ENCODE measurements around the gene FAM184B. TPM values are rescaled to one million over a fixed set of nuclear protein-coding genes. Genes with fewer than 3 reads are reported as not detected.

The FAM184B gene
- total RNA-seq, 1 experiment from 2014 or later: 0.09 TPM

- no peak for TF ChIP-seq CTCF (conservative IDR thresholded peaks at IDR 0.05)
- Histone ChIP-seq H3K79me2 (ENCODE audit: insufficient read depth, low read length) (no peaks in the 10 kb centered on the region), H2BK15ac (ENCODE audit: low read depth, low read length) (no peak overlapping the region), H2BK120ac (ENCODE audit: low read depth, low read length, poor library complexity, severe bottlenecking) (no peak overlapping the region), H3T11ph (ENCODE audit: low read length) (no peak overlapping the region), H3K23ac (ENCODE audit: insufficient read length, low read depth, low read length) (no peak overlapping the region), H3K4me1 (ENCODE audit: insufficient read depth, low read length) (peaks cover 3% of the 10 kb centered on the region; the same call in 1 of the 2 replicates), H3K23me2 (ENCODE audit: insufficient read length, low read depth, low read length, poor library complexity, severe bottlenecking) (no peaks in the 10 kb centered on the region), H3K4ac (ENCODE audit: low read depth, low read length) (no peak overlapping the region), H2AFZ (ENCODE audit: low read length) (no peak overlapping the region), H3K9ac (ENCODE audit: extremely low read depth, insufficient read length, low read length) (no peak overlapping the region), H3K27ac (ENCODE audit: insufficient read length, low read depth, low read length) (no peak overlapping the region), H2BK20ac (ENCODE audit: low read depth, low read length, poor library complexity, severe bottlenecking) (no peak overlapping the region), H3K79me1 (ENCODE audit: insufficient read depth, low read depth, low read length, poor library complexity, severe bottlenecking) (no peaks in the 10 kb centered on the region), H4K20me1 (ENCODE audit: control insufficient read depth, insufficient read depth, insufficient read length) (no peaks in the 10 kb centered on the region), H3K14ac (ENCODE audit: insufficient read depth, low read length) (no peak overlapping the region), H2BK12ac (ENCODE audit: insufficient read length, low read depth, low read length) (no peak overlapping the region), H2AK5ac (ENCODE audit: insufficient read length, low read length) (no peak overlapping the region), H4K5ac (ENCODE audit: insufficient read length, low read depth, low read length) (no peak overlapping the region), H4K8ac (replicated peaks; ENCODE audit: insufficient read length, low read depth, low read length) (no peak overlapping the region), H3K27me3 (ENCODE audit: insufficient read depth, low read length) (no peaks in the 10 kb centered on the region), H3K56ac (ENCODE audit: insufficient read length, low read depth, low read length) (no peak overlapping the region), H3K4me2 (ENCODE audit: insufficient read depth, insufficient read length, low read length) (no peak overlapping the region), H4K91ac (ENCODE audit: insufficient read length, low read depth, low read length) (no peak overlapping the region), H3K18ac (ENCODE audit: insufficient read length, low read depth, low read length) (no peak overlapping the region), H3K9me3 (ENCODE audit: control insufficient read depth, low read depth, low read length) (peaks cover 4% of the 10 kb centered on the region), H2BK5ac (ENCODE audit: insufficient read length, low read length) (no peak overlapping the region)
- WGBS (ENCODE audit: extremely low coverage, insufficient read length, low lambda C conversion rate): no CpG with 5 or more reads among the region's 11 CpGs
- Mint-ChIP-seq H3K4me3 (no peak overlapping the region), H3K27ac (no peak overlapping the region), H3K9me3 (peaks cover 15 to 20% of the 10 kb centered on the region in 2 experiments; a peak in 4 of 5 replicates), H3K4me1 (peaks cover 4 to 9% of the 10 kb centered on the region in 2 experiments), H3K27me3 (ENCODE audit: low read depth) (no peaks in the 10 kb centered on the region; the same call in 1 of the 2 replicates), H3K36me3 (ENCODE audit: insufficient read depth in 1 of 3, low read depth in 3 of 3) (peaks cover 0 to 11% (median 8%) of the 10 kb centered on the region in 3 experiments; a peak in 2 of 7 replicates)
- no peak for DNase-seq
These were observed 15.7 kb downstream of the FAM184B start for GRCh38 chr4:17765514-17766286.
